AG10803 (cell line): ENCODE results near the gene HOXD12.

ENCODE experiments used
- DNase-seq: peaks from one replicate; pipeline ENCODE4 v3.0.0; 2010; ENCODE audit warnings: low read depth
- H3K4me3 ChIP-seq: 2 replicates; pipeline ENCODE4 v1.5.1; 2011; ENCODE audit warnings: mild to moderate bottlenecking, low read length, control low read depth
- TF ChIP-seq, protein P1 (sequence below): conservative IDR thresholded peaks from 2 replicates; pipeline ENCODE4 v1.5.1; 2011; ENCODE audit warnings: mild to moderate bottlenecking, low read length, control low read depth, inconsistent platforms

The HOXD12 gene

DNA sequence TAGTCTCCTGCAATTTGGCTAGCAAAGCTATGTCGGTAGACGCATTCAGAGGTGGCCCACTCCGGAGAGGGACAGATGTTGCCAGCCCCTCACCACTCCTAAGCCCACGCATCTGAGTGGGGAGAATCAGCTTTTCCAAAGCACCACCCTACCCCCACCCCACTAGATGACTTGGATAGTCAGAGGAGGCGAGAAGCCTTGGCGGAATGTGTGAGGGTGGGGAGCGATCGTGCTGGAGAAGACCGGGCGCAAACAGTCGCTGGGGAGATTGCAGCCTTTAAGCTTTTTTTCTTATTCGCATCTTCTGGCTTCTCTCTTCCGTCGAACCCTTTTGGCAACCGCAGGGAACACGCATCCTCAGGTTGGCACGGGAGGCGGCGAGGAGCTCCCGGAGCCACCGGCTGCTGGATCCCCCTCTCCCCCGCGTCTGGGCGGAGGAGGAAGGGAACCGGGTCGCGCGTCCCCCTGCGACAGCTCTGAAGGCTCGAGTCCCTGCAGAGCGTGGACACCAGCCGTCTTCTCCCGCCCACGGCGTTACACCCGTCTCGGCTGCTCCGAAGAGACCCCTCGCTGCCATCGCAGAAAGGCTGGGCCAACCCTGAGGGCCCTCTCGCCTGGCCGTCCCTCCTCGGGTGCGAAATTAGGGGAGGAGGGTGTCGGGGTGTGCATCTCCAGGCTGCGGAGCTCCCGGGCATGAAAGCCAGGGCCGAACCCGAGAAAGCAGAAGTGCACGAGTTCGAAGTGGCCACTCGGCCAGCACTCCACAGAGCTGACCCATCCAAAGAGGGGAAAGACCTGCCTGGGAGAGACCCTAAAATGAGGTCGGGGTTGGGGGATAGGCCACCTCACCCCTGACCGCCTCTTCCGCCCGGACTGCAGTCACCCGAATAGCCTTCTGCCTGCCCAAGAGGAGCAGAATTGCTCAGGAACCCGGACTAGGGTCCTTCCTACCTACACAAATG is 28.0 kb upstream of the HOXD12 start:
- no peak for DNase-seq
- TF ChIP-seq, protein P1, sequence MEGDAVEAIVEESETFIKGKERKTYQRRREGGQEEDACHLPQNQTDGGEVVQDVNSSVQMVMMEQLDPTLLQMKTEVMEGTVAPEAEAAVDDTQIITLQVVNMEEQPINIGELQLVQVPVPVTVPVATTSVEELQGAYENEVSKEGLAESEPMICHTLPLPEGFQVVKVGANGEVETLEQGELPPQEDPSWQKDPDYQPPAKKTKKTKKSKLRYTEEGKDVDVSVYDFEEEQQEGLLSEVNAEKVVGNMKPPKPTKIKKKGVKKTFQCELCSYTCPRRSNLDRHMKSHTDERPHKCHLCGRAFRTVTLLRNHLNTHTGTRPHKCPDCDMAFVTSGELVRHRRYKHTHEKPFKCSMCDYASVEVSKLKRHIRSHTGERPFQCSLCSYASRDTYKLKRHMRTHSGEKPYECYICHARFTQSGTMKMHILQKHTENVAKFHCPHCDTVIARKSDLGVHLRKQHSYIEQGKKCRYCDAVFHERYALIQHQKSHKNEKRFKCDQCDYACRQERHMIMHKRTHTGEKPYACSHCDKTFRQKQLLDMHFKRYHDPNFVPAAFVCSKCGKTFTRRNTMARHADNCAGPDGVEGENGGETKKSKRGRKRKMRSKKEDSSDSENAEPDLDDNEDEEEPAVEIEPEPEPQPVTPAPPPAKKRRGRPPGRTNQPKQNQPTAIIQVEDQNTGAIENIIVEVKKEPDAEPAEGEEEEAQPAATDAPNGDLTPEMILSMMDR: no peak
- no peak overlapping the region for H3K4me3 ChIP-seq

DNA sequence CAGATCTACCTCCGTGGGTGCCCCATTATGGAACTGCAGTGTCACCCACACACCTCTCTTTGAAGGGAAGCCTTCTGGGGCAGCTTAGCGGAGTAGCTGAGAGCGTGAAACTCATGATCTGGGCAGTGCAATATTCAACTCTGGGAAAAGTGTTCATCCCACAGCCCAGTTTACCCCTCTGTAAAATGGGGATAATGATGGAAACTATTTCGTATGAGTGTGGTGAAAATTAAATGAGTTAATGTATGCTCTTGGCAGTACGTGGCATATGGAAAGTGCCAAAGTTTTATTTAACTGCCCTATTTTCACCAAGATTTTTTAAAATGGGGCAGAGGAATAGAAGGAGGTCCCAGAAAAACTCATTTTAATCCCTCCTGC is 27.3 kb upstream of the HOXD12 start:
- no peak for DNase-seq
- TF ChIP-seq, protein P1: no peak
- no peak overlapping the region for H3K4me3 ChIP-seq

DNA sequence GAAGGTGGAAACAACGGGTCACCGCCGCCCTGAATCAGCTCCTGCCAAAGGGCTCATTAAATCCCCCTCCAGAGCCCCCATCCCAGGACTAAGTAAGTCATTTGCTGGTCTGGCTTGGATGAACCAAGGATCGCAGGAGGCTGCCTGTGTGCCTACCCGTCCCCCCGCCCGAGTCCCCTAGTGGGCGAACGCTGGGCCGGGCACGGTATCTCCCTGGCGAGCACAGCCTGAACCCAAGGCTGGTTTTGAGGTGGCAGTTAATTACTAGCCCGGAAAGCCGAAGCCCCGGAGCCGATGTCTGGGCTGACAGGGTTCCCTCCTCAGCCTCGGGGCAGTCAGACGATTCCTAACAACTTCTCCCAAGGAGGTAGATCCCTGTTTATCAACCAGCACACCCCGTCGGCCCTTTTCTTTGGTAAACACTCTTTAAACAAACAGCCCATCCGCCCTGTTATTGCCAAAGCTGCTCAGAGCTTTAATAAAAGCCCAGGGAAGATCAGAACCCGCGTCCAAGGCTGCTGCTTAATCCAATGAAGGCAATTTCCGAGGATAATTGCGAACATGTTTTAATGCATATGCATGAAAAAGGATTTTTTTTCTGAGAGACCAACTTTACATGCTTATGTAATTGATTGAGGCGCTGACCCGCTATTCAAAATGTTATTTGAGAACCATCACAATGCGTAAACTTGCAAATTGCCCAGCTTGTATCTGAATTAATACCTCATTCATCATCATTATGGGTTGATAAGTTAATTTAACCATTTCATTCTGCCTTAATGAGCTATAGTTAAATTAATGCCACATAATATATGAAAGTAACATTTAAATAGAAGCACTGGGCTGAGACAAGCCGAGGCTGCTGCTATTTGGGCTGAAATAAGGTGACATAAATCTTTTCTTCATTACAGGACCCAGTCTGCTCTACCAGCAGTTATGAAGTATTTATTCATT is 26.4 kb upstream of the HOXD12 start:
- H3K4me3 ChIP-seq: no peak overlapping the region
- no peak for DNase-seq
- TF ChIP-seq, protein P1: no peak

DNA sequence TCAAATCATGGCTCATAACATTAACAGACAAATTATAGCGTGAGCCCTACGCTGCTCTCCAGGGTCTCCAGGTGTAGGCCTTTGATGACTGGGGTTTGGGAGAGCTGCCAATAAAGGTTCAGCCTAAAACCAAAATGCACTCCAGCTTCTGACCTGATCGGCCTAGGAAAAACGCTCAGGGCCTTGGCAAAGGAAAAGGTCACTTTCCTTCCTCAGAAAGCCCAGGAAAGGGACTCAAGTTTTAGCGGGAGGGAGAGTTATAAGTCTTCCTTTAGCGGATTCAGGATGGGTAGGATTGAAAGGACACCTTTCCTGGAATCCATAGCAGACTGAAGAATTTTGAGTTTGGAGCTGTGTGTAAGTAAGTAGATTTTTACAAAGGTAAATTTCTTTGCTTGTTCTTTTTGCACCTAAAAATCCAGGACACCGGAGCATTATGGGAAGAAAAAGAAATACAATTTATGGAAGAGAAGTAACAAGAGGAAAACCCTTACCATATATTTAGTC is 24.6 kb upstream of the HOXD12 start:
- no peak for DNase-seq
- no peak overlapping the region for H3K4me3 ChIP-seq
- TF ChIP-seq, protein P1: no peak

DNA sequence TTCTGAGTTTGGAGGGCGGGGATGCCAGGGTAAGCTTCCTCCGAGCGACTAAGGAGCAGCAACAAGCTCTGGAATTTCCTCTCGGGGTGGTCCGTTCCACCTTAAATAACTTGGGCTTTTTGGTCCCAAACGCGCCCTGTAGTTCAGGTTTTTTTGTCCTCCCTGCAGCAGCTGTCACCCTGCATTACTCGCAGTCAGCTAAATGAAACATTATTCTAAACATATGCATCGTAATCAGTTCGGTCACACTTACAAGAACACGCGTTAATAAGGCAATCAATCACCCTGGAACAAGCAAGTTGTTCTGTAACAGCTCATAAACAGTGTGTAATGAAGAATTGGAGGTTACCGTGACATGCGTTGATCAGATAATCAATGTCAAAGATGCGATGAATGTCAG is 24.1 kb upstream of the HOXD12 start:
- H3K4me3 ChIP-seq: no peak overlapping the region
- TF ChIP-seq, protein P1: no peak
- DNase-seq: no peak

DNA sequence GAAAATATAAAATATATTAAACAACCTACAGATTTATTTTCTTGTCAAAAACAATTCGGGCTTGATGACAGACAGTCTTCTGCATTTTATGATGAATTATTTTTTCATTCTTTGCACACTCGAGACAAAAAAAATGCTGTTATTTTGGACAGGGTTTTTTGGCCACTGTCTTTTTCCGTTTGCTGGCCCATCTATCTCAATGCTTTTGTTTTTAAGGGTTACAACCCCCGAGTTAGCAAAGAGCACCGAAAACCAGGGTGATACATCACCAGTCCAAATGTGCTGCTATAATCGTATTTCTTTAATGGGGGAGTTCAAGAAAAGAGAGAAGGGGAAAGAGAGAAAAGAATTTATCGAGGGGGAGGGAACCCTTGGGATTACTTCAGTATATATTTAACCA is 23.5 kb upstream of the HOXD12 start:
- DNase-seq: no peak
- H3K4me3 ChIP-seq: no peak overlapping the region
- TF ChIP-seq, protein P1: no peak
